GOT3 (cell line): ENCODE data around the gene RIMBP2.

Experiments used
- DNase-seq: peaks from one replicate; lab custom pipeline; 2025; ENCODE audit warnings: mixed read lengths; lab: John Stamatoyannopoulos, UW

Gene RIMBP2

DNA sequence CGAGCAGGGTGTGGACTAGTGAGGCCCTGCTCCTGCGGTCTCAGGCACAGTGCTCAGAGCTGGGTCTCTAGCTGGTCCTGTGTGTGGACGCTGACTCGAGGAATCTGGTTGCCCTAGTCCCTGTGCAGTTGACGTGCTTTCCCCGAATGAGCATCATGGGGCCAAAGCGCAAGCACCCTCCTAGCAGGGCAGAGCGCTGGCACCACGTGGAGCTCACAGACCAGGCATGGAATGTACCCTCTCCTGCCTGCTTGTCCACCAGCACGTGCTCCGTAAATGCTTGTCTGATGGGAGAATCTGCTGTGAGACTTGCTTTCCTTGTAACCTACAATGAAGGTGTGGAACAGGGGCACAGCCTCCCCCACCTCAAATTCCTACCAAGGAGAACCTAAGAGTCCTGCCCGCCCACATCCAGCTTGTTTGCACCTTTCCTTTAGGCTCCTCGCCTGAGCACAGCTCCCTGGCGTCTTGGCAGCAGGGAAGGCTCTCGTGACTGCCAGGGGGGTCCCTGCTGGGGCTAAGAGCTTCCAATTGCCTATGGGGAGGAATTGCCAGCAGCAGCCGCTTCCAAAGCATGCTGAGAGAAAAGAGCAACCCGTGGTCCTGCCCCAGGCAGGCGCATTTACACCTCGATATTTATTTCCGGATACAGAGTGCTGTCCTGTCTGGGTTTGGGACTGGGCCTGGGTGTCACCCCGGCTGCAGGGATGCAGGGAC lies 253.4 kb downstream of the RIMBP2 start:
- no peak for DNase-seq

DNA sequence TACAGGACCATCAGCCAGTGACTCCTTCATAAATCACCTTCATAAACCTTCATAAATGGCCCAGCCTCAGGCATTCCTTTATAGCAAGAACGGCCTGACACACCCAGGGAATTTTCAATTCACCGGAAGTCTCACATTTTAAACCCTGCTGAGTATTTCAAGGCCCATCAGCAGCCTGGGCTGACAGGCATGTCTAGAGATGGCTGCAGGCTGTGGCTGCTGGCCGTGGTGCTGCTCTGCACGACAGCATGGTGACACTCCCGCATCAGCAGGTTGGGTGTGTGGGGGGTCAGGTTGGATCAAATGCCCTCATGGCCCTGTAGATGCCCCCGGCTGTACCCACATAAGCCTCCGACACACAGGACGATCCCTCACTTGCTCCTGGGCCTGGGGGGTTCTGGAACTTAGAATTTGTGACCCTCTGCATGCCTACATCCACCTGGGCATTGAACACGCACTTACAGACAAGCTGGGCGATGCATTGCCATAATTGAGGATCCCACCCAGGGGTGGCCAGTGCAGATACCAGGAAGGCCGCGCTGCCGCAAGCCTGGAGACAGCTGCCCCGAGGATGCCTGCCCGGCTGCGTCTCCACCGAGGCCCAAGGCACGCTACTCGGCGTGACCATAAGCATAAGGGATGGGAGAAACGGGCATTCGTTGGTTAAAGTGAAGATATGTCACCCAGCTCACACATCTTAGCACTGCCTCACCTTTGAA lies 254.1 kb downstream of the RIMBP2 start:
- no peak for DNase-seq

- DNase-seq = no peak
Observed at GRCh38 chr12:130461447-130461815, 254.7 kb downstream of the RIMBP2 start.

- no peak for DNase-seq
Observed at GRCh38 chr12:130460611-130461446, 255.3 kb downstream of the RIMBP2 start.

DNA sequence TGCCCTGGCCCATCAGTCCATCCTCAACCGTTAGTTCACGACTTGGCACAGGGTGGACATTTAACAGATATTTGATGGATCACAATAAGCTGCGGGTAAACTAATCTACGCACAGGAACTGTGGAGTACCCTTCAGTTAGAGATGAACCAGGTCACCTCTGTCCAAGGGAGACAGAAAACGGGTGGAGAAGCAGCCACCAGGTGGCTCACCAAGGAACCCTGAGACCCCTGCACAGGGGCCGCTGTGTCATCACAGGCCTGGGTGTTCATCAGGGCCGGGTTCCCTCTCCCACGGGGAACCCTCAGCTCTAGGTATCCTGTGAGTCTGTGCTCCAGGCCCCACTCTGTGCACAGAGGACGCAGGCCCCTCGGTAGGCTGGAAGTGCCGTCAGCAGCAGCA lies 256.2 kb downstream of the RIMBP2 start:
- no peak for DNase-seq

DNA sequence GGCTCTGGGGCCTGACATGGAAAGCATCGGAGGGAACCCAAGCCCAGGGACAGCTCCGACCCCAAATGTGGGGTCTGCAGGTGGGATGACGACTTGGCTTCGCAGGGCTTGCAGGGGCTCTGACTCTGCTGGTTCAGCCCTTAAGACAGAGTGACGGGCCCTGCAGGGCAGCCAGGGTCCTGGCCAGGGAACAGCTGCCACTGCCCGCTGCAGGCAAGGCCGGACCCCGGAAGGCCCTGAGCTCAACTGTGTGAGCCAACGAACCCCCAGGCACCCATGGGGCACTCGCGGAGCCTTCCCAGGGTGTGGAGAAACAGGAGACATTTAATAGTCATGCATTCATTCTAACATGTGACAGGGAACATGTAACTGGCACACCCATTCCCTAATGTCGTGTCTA lies 257.8 kb downstream of the RIMBP2 start:
- no peak for DNase-seq

DNA sequence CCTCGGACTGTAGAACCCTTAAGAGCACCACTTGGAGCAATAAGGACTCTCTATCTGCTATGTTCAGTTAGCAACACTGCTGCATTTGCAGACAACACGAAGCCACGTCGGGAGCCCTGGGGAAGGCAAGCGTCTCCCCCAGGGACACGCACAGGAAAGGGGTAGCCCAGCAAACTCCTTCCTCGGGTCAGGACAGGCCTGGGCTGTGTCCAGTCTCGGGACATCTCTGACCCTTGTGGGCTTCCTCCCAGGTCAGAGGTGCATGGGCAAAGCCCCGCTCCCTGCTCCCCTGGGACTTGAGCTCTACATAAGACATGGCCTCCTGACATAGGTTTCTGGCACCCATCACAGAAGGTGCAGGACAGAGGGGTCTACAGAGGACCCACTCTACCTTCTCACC lies 258.9 kb downstream of the RIMBP2 start:
- DNase-seq = no peak

DNA sequence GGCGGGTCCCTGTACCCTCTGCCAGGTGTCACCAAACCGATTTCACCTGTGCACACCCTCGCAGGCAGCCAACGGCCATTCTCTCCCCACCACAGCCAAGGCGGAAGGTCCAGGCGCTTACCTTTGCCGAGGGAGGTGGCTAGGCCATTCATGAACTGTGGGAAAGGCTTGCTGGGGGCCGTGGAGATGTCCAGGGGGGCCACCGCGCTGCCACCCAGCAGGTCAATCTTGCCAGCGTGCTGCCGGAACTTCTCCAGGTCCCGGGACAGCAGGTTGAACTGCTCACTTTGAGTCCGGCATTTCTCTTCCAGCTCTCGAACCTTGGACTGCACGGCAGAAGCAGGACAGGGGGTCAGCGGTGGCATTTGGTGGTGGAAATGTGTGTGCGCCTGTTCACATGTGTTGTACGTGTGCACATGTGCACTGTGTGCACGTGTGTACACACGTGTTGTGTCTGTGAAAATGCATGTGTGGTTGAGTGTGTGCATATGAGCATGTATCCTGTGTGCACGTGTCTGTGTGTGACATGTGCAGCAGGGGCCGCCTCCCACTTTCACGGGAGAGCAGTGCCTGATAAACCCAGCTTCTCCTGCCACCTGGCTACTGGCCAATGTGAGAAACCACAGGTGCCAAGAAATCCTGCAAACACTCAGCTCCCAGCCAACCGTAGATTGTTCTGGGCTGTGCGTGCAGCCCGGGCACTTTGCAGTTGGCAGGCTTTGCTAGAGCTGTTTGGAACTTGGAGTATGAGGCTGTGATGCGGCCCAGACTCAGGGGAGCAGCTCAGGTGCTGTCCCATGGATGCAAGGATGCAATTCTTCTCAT lies 259.5 kb downstream of the RIMBP2 start:
- DNase-seq = no peak

DNA sequence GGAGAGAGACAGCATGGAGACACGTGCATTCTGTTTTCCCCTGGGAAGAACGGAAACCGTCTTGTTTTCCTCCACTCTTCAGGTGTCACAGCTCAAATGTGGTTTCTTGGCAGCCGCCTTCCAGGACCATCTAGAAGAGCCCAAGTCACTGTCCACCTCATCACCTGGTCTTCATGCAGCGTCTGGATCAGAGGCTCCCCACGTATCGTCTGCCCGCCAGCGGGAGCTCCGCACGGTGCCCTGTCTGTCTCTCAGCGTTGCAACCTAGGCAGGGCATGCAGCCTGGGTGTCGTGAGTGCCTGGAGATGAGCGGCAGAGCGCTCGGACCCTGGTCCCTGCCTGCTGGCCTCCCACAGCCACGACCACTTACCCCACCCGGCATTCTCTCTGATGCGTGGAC lies 260.9 kb downstream of the RIMBP2 start:
- DNase-seq = no peak

DNA sequence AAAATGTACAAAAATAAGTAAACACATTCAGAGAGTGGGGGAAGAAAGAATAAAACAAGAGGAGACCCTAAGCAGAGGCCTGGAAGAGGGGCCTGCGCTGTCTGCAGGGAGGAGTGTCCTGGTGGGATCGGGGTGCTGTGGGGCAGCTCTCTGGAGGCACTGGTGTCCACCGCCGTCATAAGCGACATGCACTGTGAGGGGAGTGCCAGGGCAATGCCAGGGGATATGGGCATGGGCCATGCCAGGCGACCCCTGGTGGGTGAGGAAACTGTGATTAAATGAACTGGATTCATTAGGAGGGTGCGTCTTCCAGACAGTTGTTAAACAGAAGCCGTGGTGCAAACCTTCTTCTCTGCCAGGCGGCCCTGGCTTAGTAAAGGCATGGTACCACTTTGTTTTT lies 261.8 kb downstream of the RIMBP2 start:
- DNase-seq = no peak

DNA sequence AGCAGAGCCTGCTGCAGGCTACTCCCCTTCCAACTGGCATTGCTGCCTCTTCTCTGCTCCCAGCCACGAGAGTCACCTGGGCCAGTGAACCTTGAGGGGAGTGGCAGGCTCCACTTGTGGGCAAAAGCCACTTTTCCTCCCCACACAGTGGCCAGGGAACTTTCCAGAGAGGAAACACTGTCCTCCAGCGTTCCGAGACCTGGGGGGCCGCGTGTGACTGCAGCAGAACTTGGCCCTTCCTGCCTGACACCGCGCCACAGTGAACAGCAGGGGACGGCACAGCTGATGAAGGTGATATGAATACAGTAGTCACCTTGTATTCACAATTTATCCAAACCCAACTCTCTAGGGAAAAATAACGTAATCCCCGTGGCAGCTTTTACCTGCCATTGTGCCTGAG lies 263.6 kb downstream of the RIMBP2 start:
- no peak for DNase-seq

- DNase-seq = no peak
Observed at GRCh38 chr12:130451001-130451930, 264.8 kb downstream of the RIMBP2 start.

DNA sequence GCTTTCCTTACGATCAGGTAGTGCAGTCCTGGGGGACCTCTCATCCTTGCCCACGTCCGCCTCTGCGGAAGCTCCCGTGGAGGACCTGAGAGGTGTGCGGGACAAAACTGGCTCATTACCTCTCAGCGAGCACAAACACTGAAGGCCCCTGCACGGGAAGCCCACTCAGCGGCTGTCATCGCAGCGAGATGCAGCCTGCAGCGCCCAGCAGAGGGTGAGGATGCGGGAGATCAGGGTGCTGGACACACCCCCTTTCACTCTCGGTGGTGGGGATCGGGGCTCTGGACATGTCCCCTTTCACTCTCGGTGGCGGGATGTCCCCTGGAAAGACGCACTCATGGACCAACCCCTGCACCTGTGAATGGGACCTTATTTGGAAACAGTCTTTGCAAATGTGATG lies 266.8 kb downstream of the RIMBP2 start:
- no peak for DNase-seq

GRCh38 chr12:130448044-130448821 lies 267.9 kb downstream of the RIMBP2 start:
- no peak for DNase-seq

DNA sequence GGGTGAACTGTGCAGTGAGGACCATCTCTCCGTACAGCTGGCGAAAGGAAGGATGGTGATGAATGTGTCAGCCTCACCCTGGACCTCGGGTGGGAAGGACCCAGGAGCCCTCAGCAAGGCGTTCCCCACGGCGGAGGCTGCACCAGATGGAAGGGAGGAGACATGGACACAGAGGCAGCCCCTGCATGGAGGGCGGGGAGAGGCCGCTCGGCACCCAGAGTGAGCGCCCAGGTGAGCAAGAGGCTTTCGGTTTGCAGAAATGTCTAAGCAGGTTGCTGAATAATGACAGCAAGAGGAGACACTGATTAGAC lies 268.5 kb downstream of the RIMBP2 start:
- no peak for DNase-seq

DNA sequence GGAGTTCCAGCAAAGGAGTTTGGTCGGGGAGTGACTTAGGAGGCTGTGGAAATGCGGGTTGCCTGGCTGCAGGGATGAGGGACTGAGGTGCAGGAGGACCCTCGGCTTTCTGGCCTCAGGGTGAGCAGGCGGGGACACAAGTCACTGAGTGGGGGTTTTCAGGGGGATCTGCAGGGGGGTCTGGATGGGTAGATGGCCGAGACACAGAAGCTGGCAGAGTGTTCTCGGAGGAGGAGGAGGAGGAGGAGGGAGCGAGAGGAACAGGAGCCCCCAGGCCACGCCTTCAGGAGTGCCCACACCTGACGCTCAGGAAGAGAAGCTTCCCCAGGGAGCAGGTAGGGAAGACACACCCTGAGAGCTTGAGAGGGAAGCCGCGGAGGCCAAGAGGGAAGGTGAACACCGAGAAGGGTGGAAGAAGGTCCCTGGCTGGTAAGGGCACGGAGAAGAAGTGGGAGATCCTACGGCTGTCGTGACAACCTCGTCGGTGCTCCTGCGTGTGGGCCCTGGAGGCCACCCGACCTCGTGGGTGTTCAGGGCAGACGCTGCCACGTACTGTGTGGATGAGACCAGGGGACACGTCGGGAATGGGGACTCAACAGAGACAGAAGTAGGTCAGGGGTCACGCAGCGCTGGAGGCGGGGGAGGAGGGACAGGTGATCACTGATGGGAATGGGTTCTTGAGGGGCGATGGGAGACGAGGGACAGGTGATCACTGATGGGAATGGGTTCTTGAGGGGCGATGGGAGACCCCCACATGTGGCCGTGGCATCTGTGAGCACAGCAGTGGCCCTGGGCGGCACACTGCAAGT lies 269.0 kb downstream of the RIMBP2 start:
- no peak for DNase-seq

GRCh38 chr12:130444986-130445385 lies 271.1 kb downstream of the RIMBP2 start:
- DNase-seq = no peak

DNA sequence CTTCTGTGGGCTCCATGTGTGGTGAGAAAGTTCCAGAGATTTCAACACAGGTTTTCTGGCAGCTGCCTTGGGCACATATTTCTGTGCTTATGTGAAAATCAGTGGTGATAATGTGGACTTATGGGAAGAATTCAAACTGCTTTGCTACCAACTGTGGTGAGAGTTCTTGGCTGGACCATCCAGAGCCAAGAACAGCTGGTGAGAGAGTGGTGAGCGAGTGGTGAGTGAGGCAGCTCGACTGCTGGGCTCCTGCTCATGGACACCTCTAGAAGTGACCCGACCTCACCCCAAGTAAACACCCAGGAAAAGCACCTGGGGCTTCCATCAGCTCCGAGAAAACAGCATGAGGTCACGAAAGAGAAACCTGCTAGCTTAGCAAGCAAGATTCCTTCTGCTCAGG lies 272.0 kb downstream of the RIMBP2 start:
- DNase-seq = no peak
